ENCODE results near the gene RPL36. TPM values are rescaled to one million over a fixed set of nuclear protein-coding genes. Genes with fewer than 3 reads are reported as not detected.

The RPL36 gene
- total and polyA plus RNA-seq, 2 of the 8 experiments (the other 6 are each of a cell fraction or from before 2014, with no cell fraction given), result 951 to 1,075 TPM

- TF ChIP-seq USF2 (IDR thresholded peaks at IDR 0.05; ENCODE audit: low read length) (no peak), CREB1 (IDR thresholded peaks at IDR 0.05) (no peak)
Measured at GRCh38 chr19:5684694-5685430, 5.2 kb upstream of the RPL36 start (continued).
